Neural progenitor cell (in vitro differentiated cells): ENCODE results near the gene C2CD5. TPM values are rescaled to one million over a fixed set of nuclear protein-coding genes. Genes with fewer than 3 reads are reported as not detected.
"Not testable (repeated sequence)": the region's sequence is repeated elsewhere in the genome, so short reads cannot be mapped to it uniquely, and the experiment has no call there.

ENCODE experiments used
- DNase-seq: peaks from one replicate; pipeline ENCODE4 v3.0.0-alpha.2; 2016; ENCODE audit warnings: low spot score
- H2AFZ ChIP-seq: fragments of 200-600 bp; sonication (generic); replicated peaks from 2 replicates; pipeline ENCODE4 v1.6.1; 2016; ENCODE audit warnings: antibody characterized with exemption
- H3F3A ChIP-seq: fragments of 200-600 bp; sonication (generic); 2 replicates; pipeline ENCODE4 v1.6.1; 2016; ENCODE audit warnings: antibody characterized with exemption, low read depth
- H3K27ac ChIP-seq: fragments of 200-600 bp; sonication (generic); 2 replicates; pipeline ENCODE4 v1.5.1; 2016; ENCODE audit warnings: mild to moderate bottlenecking
- H3K27me3 ChIP-seq: fragments of 200-600 bp; sonication (generic); 2 replicates; pipeline ENCODE4 v1.6.1; 2016; ENCODE audit warnings: mild to moderate bottlenecking, moderate library complexity
- H3K36me3 ChIP-seq: fragments of 200-600 bp; sonication (generic); 2 replicates; pipeline ENCODE4 v1.5.1; 2016
- H3K4me1 ChIP-seq: fragments of 200-600 bp; sonication (generic); 2 replicates; pipeline ENCODE4 v1.6.1; 2016; ENCODE audit warnings: mixed run types
- H3K4me2 ChIP-seq: fragments of 200-600 bp; sonication (generic); 2 replicates; pipeline ENCODE4 v1.6.1; 2016
- H3K4me3 ChIP-seq: fragments of 200-600 bp; sonication (generic); 2 replicates; pipeline ENCODE4 v1.5.1; 2016
- H3K79me2 ChIP-seq: fragments of 200-600 bp; sonication (generic); 2 replicates; pipeline ENCODE4 v1.6.1; 2016; ENCODE audit warnings: low read depth
- H3K9ac ChIP-seq: fragments of 200-600 bp; sonication (generic); 2 replicates; pipeline ENCODE4 v1.6.1; 2016
- H3K9me3 ChIP-seq: fragments of 200-600 bp; sonication (generic); 2 replicates; pipeline ENCODE4 v1.5.1; 2016; ENCODE audit warnings: low read depth
- H4K20me1 ChIP-seq: fragments of 200-600 bp; sonication (generic); 2 replicates; pipeline ENCODE4 v1.6.1; 2016; ENCODE audit warnings: low read depth
- H3K27ac Mint-ChIP-seq: 3 replicates; pipeline ENCODE4 v1.8.0; 2021; ENCODE audit warnings: mixed read lengths
- H3K27me3 Mint-ChIP-seq: 2 replicates; pipeline ENCODE4 v1.8.0; 2022; ENCODE audit warnings: low read depth, mild to moderate bottlenecking, inconsistent platforms, moderate library complexity, mixed read lengths; ENCODE audit not compliant: insufficient read depth
- H3K36me3 Mint-ChIP-seq: 3 replicates; pipeline ENCODE4 v1.8.0; 2021; ENCODE audit warnings: mixed read lengths
- H3K4me1 Mint-ChIP-seq: 3 replicates; pipeline ENCODE4 v1.8.0; 2021; ENCODE audit warnings: mixed read lengths
- H3K4me3 Mint-ChIP-seq: 3 replicates; pipeline ENCODE4 v1.8.0; 2021; ENCODE audit warnings: mild to moderate bottlenecking, moderate library complexity, mixed read lengths
- H3K9me3 Mint-ChIP-seq: 3 replicates; pipeline ENCODE4 v1.8.0; 2020; ENCODE audit warnings: mixed read lengths
- CTCF ChIP-seq: fragments of 200-600 bp; sonication (generic); IDR thresholded peaks from 2 replicates; pipeline ENCODE4 v1.5.1; 2017; ENCODE audit warnings: antibody characterized with exemption, mild to moderate bottlenecking
- EZH2 ChIP-seq: fragments of 200-600 bp; sonication (generic); IDR thresholded peaks from 2 replicates; pipeline ENCODE4 v1.6.1; 2017; ENCODE audit warnings: antibody characterized with exemption, mild to moderate bottlenecking, moderate library complexity
- EZH2phosphoT487 ChIP-seq: fragments of 200-600 bp; sonication (generic); IDR thresholded peaks from 2 replicates; pipeline ENCODE4 v1.6.1; 2017; ENCODE audit warnings: antibody characterized with exemption
- total RNA-seq: library from RNA; depleted of rRNA; stranded (reverse); fragments of >200 nt; gene quantifications from 2 replicates; pipeline ENCODE4 v1.2.3, GENCODE V29; 2015; ENCODE audit warnings: low replicate concordance

C2CD5 gene
- total RNA-seq, 1 donor from 2014 or later, result 86.9 TPM

- Histone ChIP-seq H3K9ac (no peak overlapping the region), H3K36me3 (no peaks in the 10 kb centered on the region), H4K20me1 (no peaks in the 10 kb centered on the region), H3K4me1 (no peaks in the 10 kb centered on the region), H3K27ac (no peak overlapping the region), H3K4me2 (no peak overlapping the region), H3K9me3 (no peaks in the 10 kb centered on the region), H3K27me3 (no peaks in the 10 kb centered on the region), H3K4me3 (no peak overlapping the region), H3K79me2 (no peaks in the 10 kb centered on the region), H2AFZ (no peak overlapping the region), H3F3A (no peaks in the 10 kb centered on the region)
- no peak overlapping the region for H3K27ac Mint-ChIP-seq
- peaks cover 4% of the 10 kb centered on the region for H3K27me3 Mint-ChIP-seq
- no peaks in the 10 kb centered on the region for H3K4me1 Mint-ChIP-seq
- DNase-seq, result no peak
- H3K4me3 Mint-ChIP-seq, result no peak overlapping the region
- no peaks in the 10 kb centered on the region for H3K36me3 Mint-ChIP-seq
- no peak for TF ChIP-seq EZH2
- TF ChIP-seq CTCF, result no peak
- TF ChIP-seq EZH2phosphoT487, result no peak
- H3K9me3 Mint-ChIP-seq, result peaks cover 2% of the 10 kb centered on the region
These were observed 18.0 kb upstream of the C2CD5 start for GRCh38 chr12:22562036-22563028.

GRCh38 chr12:22554750-22555149 is 10.4 kb upstream of the C2CD5 start:
- H2AFZ ChIP-seq, H3K27me3 ChIP-seq, H3K27me3 Mint-ChIP-seq, H3K27ac Mint-ChIP-seq, H3K4me1 Mint-ChIP-seq, H3F3A ChIP-seq, H3K4me2 ChIP-seq, H3K4me3 ChIP-seq, H3K4me3 Mint-ChIP-seq, H3K27ac ChIP-seq, H3K36me3 Mint-ChIP-seq, H3K79me2 ChIP-seq, H3K9me3 ChIP-seq, H3K36me3 ChIP-seq, H3K4me1 ChIP-seq, H3K9ac ChIP-seq, DNase-seq, H4K20me1 ChIP-seq: not testable (repeated sequence)
- peaks cover 16% of the 10 kb centered on the region for H3K9me3 Mint-ChIP-seq

- Mint-ChIP-seq H3K27ac (no peak overlapping the region), H3K9me3 (peaks cover 14% of the 10 kb centered on the region)
- no peaks in the 10 kb centered on the region for H4K20me1 ChIP-seq
These were observed 7.3 kb upstream of the C2CD5 start for GRCh38 chr12:22551624-22552023.

More at GRCh38 chr12:22551624-22552023, 7.3 kb upstream of the C2CD5 start:
- Histone ChIP-seq H3K27me3 (no peaks in the 10 kb centered on the region), H2AFZ (no peak overlapping the region), H3F3A (no peaks in the 10 kb centered on the region), H3K27ac (no peak overlapping the region), H3K4me1 (no peaks in the 10 kb centered on the region), H3K36me3 (no peaks in the 10 kb centered on the region), H3K9ac (no peak overlapping the region), H3K79me2 (no peaks in the 10 kb centered on the region), H3K4me3 (no peak overlapping the region), H3K9me3 (no peaks in the 10 kb centered on the region), H3K4me2 (no peak overlapping the region)
- DNase-seq, result no peak
- Mint-ChIP-seq H3K4me1 (no peaks in the 10 kb centered on the region), H3K36me3 (no peaks in the 10 kb centered on the region), H3K27me3 (no peaks in the 10 kb centered on the region), H3K4me3 (no peak overlapping the region)
- no peak for TF ChIP-seq CTCF
- no peak for TF ChIP-seq EZH2
- TF ChIP-seq EZH2phosphoT487, result no peak
